GM12865 (cell line): ENCODE results near the gene ODC1.

Experiments
- DNase-seq: peaks from one replicate; pipeline ENCODE4 v3.0.0; 2010; ENCODE audit warnings: low read depth
- H3K4me3 ChIP-seq: 2 replicates; pipeline ENCODE4 v1.5.1; 2011; ENCODE audit warnings: mild to moderate bottlenecking, low read depth, low read length, control low read depth
- CTCF ChIP-seq: IDR thresholded peaks from 2 replicates; pipeline ENCODE4 v1.5.1; 2011; ENCODE audit warnings: low read length, control low read depth, low read depth, inconsistent platforms; ENCODE audit not compliant: insufficient read depth; ENCODE audit errors: missing control alignments

The ODC1 gene

GRCh38 chr2:10413991-10414451 lies 34.1 kb downstream of the ODC1 start:
- H3K4me3 ChIP-seq = no peak overlapping the region
- peak; percentile 48 for DNase-seq
- TF ChIP-seq CTCF = no peak

GRCh38 chr2:10413503-10413902 lies 34.6 kb downstream of the ODC1 start:
- no peak overlapping the region for H3K4me3 ChIP-seq
- no peak for TF ChIP-seq CTCF
- DNase-seq = no peak

GRCh38 chr2:10412380-10412779 lies 35.7 kb downstream of the ODC1 start:
- no peak overlapping the region for H3K4me3 ChIP-seq
- no peak for TF ChIP-seq CTCF
- peak; percentile 73 for DNase-seq

GRCh38 chr2:10411557-10411956 lies 36.6 kb downstream of the ODC1 start:
- no peak for TF ChIP-seq CTCF
- H3K4me3 ChIP-seq = no peak overlapping the region
- DNase-seq = no peak

GRCh38 chr2:10410823-10411437 lies 37.2 kb downstream of the ODC1 start:
- no peak overlapping the region for H3K4me3 ChIP-seq
- DNase-seq = no peak
- no peak for TF ChIP-seq CTCF

- peak; percentile 71 for DNase-seq
- no peak for TF ChIP-seq CTCF
- no peak overlapping the region for H3K4me3 ChIP-seq
These were observed 37.9 kb downstream of the ODC1 start for GRCh38 chr2:10410001-10410822.
